ENCODE measurements around the gene MOB2.

Gene MOB2, protein sequence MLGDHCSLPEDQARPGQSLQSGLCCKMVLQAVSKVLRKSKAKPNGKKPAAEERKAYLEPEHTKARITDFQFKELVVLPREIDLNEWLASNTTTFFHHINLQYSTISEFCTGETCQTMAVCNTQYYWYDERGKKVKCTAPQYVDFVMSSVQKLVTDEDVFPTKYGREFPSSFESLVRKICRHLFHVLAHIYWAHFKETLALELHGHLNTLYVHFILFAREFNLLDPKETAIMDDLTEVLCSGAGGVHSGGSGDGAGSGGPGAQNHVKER

DNA sequence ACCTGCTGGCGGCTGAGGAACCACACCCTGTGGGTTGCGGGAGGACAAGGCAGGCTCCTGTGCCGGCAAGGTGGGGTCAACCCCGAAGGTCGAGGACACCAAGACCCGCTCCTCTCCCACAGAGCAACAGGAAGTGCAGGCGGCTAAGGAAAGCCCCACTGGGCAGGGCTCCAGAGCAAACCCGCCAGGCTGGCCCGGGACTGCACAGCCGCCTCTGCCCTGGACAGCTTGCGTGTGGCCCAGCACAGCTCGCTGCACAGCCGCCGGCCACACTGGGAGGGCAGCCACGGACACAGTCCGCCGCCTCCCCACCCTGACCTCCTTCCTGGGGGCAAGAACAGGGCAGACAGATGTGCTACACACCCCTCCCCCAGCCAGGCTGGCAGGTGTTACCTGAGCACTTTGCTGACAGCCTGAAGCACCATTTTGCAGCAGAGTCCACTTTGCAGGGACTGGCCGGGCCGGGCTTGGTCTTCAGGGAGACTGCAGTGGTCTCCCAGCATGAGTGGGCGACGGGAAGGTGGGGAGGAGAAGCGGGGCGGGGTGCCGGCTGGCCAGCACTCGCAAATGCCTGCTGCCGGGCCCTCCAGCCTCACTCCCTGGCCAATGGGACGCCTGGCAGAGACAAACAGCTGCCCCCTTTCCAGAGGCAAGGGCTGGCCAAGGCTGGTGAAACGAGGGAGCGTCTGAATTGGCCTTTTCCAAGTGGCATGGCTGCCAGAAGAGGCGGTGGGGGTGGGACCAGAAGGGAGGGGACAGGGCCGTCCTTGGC lies at the start of gene MOB2:
TSS of gene MOB2 (minus strand) at position 726 of the 772 bp plus-strand sequence. CDS start at position 503, 223 bp downstream.
- DNase-seq = no peak

DNA sequence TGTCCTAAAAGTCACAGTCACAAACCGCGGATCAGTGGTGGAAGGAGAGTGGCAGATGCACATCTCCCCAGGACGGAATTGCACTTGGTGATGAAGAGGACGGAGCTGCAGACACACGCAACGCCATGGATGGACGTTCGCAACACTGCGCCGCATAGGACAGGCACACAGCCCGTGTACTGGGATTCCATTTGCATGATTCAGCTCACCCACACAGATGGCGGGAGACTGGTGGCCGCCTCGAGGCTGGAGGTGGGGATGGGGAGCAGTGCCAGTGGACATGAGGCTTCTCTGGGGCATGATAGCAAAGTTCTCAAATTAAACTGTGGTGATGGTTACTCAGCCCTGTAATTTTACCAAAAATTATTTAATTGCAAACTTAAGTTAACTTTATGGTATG lies 48.1 kb upstream of the MOB2 start:
- no peak for DNase-seq

DNA sequence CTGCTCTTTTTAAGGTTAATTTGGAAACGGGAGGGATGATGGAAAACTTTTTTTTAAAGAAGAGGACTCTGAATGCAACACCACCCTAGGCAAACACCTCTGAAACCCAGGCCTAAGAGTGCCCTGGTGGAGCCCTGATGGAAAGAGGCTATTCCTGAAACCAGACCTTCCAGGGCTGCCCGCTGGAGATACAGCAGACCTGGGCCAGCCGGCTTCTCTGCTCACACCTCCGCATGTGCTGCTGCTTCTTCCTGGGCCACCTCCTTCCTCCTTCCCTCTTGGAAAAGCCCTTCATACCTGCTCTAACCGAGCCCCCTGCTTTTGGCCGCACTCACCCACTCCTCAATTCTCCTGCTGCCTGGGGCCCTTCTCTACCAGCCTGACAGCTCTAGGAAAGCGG lies 47.6 kb upstream of the MOB2 start:
- DNase-seq = no peak

DNA sequence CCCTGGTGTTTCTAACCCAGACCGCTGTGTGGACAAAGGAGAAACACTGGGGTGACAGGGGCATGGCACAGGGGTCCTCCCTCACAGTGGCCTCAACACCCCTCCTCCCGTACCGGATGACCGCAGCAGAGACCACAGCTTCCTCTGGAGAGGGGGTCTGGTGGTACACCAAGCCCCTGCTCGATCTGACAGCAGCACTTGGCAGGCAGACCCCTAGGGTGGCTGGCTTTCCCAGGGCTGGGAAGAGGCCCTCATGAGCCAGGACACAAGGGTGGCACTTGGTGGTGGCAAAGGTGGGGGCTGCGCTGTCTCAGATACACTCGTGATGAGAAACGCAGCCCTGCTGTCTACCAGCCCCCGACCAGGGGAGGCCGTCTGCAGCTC lies 46.8 kb upstream of the MOB2 start:
- no peak for DNase-seq

DNA sequence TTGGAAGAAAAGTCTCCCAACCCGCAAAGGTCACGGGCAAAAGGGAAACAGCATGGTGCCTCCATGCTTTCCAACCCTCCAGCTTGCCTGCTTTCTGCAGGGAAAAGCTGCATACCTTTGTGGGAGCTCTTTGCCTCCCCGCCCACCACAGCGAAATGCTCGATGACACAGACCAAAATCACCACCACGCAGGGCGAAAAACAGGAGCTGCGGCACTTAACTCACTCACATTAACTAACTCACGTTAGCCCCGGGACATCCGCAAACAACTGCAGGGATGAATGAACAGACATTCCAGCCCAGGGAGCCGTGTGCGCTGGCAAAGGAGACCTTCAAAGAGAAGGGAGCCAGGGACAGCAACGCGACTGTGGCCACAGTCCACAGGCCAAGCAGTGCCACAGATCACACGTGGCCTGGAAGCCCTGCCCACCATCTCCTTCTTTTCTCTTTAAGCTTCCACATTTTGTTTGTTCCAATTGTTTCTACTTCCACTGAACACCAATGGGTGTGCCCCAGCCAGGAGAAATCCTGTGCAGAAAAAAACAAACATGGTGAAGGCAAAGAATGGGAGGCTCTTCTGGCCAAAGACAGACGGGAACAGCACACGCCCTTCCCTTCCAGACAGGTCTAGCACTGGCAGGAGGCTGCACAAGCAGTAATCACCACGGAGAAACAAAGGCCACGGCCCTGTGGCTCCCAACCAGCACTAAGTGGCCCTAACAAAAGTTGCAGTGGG lies 46.2 kb upstream of the MOB2 start:
- DNase-seq = no peak

DNA sequence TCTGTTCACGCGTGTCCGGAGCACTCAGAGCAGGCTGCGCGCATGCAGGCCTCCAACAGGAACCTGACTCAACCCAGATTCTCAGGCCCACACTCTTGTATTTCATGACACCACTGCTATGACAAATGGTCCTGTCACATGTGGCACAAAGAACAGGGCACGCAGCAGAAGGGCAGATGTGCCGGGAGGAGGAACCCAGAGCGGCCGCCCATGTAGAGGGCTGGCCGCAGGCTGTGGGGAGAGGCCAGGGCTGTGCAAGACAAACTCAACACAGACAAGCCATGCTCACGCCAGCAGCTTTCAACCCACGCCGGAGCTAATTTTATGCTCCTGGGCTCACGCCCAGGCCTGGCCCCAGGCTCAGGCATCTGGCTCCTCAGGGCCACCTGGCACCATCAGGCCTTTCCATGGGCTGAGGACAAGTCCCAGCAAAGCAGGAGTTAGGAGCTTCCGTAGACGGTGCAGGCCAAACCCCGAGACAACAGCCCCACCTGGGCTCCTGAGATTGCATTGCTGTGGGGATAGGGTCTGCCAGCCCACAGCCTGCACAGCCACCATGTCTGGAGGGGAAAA lies 45.5 kb upstream of the MOB2 start:
- DNase-seq = no peak

DNA sequence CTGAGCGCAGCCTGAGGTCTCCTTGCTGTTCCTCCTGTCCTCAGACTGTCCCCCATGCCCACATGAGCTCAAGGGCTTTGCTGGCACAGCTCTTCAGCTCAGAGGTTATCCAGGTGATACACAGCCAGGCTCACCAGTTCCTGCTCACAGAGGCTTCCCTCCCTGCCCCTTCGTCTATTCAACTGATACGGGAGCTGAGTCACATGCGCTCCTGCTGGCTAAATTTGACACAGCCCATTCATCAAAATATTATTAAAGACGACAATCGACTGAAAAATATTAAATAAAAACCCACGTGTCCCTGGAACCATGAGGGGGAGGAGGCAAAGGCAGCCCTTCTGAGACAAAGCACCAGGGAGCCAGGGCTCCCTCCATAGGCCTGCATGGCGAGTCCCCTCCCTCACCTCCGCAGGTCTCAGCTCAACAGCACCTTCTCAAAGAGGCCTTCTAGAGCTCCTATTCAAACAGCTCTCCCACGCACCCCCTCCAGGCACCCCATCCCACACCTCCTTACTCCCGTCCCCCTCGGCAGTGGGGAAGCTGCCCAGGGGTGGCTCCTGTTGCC lies 45.0 kb upstream of the MOB2 start:
- DNase-seq = no peak

DNA sequence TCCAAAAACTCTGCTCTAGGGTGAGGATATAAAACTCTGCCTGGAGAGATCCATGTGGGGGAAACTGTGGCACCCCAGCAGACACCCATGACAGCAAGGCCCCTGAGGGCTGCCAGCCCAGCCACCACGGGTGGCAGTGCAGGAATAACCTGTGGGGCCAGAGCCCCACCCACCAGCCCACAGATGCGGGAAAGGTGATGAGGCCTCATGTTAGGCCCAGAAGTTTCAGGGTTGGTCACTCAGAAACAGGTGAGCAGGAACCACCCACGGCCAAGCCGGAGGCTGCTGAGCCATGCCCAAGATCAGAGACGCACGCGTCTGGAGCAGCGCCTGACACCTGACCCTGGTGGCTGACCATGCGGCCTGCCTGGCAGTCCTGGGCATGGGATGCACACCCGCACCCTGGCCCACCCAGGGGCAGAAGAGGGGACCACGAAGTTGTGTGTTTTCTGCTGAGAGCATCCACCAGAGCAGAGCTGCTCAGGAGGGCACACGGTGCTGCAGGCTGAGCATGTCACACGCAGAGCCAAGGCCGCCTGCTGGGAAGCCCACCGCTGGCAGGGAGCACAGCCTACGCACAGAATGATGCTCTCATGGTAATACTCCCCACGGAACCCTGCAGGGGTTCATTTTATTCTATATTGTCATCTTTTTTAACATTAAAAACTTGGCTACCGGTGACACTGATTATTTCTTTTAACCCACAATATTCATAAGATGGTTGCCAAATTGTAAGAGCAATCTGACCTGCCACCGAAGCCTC lies 44.3 kb upstream of the MOB2 start:
- no peak for DNase-seq

DNA sequence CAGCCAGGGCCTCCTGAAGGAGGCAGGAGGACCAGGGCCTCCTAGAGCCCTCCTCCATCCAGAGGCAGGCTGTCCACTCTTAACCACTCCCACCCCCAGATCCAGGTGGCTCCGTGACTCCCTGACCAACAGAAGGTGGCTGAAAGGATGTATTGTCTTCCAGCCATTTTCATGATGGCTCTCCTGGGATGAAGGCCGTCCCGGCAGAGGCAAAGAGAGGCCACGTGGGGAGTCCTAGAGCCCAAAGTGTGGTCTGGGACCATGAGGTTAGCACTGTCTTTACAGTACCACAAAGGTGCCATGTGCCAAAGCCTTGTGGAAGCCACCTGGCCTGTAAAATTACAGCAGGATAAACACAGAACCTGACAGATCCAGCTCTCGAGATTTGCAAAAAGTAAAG lies 43.2 kb upstream of the MOB2 start:
- DNase-seq = no peak

DNA sequence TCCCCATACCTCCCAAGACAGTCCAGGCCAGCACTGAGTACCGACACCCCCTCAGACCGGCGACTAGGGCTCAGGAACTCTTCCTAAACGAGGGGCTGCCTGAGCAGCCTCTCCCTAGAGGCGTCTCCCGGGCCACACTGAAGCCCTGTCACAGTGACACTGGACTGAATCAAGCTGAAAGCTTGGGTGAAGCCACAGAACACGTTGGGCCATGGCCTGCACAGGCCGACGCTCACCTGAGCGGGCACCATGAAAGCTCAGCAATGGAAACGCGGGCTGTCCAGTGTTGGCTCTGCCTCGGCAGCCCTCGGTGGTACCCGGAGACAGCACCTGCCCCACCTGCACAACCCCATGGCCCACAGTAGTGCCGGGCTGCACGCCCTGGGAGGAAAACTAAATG lies 42.7 kb upstream of the MOB2 start:
- DNase-seq = no peak

DNA sequence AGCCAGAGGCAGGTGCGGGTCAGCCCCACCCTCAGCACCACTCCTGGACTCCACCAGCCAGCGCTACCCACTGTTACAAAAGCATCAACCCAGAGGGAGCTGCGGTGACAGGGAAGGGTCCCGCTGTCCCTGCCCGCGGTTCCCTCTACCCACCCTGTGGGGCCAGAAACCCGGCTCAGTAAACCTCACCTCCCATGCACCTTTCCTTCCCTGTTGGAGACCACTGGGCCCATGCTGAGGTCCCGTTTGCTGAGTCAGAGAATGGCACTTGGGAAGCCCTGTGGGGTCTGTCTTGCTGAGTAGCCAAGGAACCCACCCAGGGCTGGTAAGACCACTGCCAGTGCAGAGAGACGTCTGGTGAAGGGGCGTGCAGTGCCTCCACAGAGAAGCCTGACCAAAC lies 42.1 kb upstream of the MOB2 start:
- no peak for DNase-seq

DNA sequence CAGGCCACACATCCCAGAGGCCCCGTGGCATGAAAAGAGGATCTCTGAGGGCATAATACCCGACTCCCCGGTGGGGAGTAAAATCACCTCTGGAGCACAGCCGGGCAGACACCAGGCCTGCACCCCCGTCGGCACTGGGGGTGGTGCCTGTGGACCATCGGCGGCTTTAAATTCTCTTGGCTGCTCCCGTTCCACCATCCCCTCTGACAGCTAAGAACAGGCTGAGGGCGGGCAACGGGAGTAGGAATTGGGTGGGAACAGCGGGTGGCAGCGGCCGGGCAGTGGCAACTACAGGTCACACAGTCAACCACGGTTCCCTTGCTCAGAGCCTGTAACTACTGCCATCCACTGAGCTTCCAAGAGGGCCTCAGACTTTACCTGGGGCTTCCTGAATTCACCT lies 40.2 kb upstream of the MOB2 start:
- no peak for DNase-seq

DNA sequence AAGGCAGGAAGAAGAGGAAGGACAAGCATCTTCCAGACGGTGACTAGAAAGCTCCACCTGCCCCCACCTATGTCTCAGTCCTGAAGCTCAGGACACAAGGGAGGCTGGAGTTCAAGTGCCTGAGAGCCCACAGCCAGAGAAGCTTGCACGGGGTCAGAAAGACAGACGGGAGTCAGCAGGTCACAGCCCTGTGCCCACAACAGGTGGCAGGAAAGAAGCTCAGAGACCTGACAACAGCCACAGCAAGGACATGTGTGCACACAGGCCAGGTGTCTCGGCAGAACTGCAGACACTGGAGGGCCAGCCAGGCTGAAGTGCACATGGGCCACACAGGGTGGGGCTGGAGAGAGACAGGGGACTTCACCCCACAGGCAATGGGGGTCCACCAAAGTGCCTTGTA lies 37.2 kb upstream of the MOB2 start:
- DNase-seq = no peak

DNA sequence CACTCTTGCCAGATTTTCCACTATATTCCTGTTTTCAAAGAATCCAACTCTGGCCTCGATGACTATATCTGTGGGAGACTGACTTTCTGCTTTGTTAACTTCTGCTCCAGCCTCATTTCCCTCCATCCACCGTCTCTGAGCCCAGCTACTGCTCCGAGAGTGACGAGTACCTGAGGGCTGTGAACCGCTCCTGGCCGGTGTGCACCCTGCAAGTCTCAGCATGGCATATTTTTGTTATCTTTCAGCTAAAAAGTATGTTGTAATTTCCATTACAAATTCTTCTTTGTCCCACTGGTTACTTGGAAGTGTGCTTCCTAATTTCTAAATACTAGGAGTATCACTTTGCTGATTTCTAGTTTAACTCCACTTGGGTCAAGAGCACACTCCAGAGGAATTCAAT lies 36.5 kb upstream of the MOB2 start:
- DNase-seq = no peak

DNA sequence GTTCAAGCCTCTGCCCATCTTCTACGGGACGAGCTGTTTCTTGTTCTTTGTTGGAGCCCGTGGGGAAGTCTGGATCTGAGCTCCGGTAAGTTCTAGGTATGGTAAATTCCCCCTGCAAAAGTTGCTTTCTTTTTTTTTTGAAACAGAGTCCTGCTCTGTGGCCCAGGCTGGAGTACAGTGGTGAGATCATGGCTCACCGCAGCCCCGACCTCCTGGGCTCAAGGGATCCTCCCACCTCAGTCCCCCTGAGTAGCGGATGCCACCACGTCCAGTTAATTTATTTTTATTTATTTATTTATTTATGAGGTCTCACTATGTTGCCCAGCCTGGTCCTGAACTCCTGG lies 35.5 kb upstream of the MOB2 start:
- no peak for DNase-seq

DNA sequence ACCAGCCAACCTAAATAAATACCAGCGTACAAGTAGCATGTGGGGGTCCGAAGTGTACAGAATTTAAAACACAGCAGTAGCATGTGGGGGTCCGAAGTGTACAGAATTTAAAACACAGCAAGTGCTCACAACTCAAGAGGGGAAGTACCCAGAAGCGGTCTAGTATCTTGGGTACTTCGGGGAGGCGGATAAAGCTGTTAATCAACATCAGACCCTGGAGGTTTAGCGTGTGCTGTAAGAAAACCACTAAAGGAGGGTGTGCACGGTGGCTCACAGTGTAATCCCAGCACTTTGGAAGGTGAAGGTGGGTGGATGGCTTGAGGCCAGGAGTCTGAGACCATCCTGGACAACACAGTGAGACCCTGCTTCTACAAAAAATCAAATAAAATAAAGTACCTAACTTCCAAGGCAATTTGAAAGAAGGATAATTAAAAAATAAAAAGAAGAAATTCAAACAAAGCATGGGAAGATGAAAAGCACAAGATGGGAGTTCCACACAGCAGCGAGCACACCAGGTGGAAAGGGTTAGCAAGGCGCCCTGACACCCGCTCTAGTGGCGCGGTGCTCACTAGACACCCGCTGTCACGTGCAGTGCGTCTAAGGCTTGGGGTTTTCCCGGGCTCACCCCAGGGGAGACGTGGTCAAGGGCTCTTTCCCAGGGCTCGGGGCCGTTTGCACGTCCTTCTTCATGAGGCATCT lies 35.0 kb upstream of the MOB2 start:
- DNase-seq = no peak

DNA sequence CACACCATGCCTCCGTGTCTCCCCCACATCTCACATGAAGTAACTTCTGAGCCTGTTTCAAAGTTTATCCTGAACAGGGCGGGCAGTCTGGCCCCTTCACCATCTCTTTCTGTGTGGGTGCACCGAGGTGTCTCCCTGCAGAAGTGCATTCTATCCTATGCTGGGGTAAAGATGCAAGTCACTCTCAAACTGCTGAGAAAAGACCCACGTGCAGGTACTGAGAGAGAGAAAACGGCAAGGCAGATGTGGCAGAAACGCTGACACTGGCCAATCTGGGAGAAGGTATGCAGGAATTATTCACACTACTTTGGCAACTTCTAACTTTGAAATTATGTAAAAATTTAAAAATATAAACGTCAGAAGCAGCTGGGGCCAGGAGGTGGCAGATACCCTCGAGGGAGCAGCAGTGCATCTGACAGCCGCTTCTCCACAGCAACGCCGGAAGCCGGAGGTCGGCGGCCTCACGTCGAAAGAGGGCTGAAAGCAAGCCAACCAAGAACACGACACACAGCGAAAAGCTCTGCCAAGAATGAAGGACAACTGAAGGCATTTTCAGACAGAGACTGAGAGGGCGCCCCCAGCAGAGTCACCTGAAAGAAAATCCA lies 34.2 kb upstream of the MOB2 start:
- DNase-seq = no peak

DNA sequence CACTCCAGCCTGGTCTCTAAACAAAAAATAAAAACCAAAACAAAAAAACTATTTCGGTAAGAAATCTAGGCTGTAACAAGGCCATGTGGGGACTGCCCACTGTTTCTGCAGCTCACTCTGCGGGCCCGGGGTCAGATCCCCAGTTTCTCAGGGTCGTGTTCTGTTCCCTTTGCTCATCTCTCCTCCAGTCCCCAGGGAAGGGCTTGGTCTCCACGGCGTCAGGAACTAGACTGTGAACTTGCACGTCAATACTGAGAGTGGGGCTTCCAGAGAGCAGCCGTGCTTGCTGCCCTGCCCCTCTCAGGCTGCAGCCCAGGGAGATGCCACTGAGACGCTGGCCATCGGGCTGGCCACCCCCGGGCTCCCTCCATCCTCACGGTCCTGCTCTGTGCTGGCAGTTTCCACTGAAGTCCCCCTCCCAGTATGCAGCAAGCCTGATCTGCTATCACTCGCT lies 33.7 kb upstream of the MOB2 start:
- no peak for DNase-seq

DNA sequence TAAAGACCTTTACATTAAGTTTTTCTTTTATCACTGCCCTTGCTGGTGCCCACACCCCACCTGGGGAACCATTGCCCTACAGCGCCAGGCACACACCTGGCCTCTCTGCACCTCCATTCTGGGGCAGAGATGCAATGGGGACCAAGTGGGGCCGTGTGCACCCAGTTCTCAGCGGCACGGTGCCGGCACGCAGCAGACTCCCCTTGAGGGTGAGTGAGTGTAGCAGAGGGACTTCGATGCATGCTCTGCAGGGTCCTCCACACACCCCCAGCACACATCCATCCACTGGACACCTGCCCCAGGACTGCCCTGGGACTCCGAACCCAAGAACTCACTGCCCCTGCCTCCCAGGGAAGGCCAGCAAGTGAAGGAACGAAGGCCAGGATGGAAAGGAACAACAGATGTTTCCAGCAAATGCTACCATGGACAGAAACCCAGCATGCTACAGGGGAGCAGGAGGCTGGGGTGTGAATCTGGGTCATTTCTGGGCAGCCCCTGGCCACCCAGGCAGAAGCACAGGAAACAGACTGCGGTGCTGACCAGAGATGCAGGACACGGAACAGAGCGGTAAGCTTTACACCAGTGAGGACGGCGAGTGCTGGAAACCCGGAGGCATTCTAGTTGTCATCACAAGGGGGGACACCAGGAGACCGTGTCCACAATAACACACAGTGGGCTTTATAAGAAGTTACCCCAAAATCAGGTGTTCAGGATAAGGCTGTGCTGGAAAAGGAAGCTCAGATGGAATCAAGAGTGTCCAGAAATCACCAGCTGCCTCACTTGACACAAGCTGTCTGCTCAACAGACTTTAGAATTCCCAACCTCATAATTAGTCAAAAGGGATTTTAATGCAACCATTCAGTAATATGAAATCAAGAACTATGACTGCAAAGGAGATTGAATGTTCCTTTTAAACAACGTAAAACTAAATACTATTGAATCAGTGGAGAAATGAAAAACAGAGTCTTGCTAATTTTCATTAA lies 32.7 kb upstream of the MOB2 start:
- DNase-seq = no peak

DNA sequence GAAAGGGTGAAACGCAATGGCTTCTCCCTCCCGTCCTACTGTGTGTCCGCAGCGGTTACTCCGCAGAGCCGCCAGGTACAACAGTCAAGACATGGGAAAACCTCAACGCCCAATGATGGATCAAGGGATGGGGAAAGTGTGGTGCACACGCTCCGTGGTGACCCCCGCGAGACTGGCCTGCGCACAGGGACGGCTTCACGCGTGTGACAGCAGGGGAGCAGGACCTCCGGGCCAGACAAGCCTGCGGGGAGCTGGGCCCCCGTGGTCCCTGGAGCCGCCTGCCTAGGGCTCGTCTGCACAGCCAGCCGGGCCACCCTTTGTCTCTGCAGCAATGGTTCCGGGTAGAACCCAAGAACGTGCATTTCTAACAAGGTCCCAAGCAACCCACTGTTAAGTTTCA lies 31.7 kb upstream of the MOB2 start:
- DNase-seq = no peak
